Measurements from ENCODE around the gene KLHL35.
"Not testable (repeated sequence)": the region's sequence is repeated elsewhere in the genome, so short reads cannot be mapped to it uniquely, and the experiment has no call there.

The KLHL35 gene

GRCh38 chr11:75420224-75421034 lies 12.6 kb downstream of the KLHL35 start:
- no peak overlapping the region for H3K4me3 ChIP-seq (ENCODE audit: control insufficient read depth, low read depth, low read length)
- TF ChIP-seq, protein P1, sequence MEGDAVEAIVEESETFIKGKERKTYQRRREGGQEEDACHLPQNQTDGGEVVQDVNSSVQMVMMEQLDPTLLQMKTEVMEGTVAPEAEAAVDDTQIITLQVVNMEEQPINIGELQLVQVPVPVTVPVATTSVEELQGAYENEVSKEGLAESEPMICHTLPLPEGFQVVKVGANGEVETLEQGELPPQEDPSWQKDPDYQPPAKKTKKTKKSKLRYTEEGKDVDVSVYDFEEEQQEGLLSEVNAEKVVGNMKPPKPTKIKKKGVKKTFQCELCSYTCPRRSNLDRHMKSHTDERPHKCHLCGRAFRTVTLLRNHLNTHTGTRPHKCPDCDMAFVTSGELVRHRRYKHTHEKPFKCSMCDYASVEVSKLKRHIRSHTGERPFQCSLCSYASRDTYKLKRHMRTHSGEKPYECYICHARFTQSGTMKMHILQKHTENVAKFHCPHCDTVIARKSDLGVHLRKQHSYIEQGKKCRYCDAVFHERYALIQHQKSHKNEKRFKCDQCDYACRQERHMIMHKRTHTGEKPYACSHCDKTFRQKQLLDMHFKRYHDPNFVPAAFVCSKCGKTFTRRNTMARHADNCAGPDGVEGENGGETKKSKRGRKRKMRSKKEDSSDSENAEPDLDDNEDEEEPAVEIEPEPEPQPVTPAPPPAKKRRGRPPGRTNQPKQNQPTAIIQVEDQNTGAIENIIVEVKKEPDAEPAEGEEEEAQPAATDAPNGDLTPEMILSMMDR (conservative IDR thresholded peaks at IDR 0.05; ENCODE audit: control insufficient read depth, insufficient read depth, low read depth, low read length) = no peak
- DNase-seq (ENCODE audit: low read depth) = no peak

DNA sequence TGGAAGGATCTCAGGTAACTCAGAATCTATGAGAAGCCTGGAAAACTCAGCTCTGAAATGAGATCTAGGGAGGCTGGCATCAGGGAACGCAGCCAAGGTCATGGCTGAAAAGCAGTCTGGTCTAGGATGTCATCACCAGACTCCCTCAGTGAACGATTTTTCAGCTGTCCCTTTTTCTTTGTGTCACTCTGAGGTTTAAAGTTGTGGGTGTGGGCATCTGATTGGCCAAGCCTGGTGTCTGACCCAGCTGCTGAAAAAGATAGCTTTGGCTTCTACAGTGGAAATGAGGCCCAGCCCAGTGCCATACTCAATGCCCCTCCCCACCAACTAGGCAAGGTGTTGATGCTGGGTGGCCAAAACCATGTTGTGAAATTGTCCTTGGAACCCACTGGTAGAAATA lies 19.1 kb downstream of the KLHL35 start:
- H3K4me3 ChIP-seq (ENCODE audit: control insufficient read depth, low read depth, low read length) = no peak overlapping the region
- TF ChIP-seq, protein P1 (conservative IDR thresholded peaks at IDR 0.05; ENCODE audit: control insufficient read depth, insufficient read depth, low read depth, low read length) = no peak
- no peak for DNase-seq (ENCODE audit: low read depth)

DNA sequence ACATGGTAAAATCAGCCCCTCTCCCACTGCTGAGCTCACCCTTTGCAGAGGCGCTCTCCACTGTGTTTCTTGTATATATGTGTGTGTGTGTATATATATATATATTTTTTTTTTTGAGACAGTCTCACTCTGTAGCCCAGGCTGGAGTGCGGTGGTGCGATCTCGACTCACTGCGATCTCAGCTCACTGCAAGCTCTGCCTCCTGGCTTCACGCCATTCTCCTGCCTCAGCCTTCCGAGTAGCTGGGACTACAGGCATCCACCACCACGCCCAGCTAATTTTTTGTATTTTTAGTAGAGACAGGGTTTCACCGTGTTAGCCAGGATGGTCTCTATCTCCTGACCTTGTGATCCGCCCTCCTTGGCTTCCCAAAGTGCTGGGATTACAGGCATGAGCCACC lies 19.9 kb downstream of the KLHL35 start:
- not testable (repeated sequence) for H3K4me3 ChIP-seq (ENCODE audit: control insufficient read depth, low read depth, low read length); DNase-seq (ENCODE audit: low read depth)

GRCh38 chr11:75409971-75410370 lies 23.0 kb downstream of the KLHL35 start:
- not testable (repeated sequence) for H3K4me3 ChIP-seq (ENCODE audit: control insufficient read depth, low read depth, low read length); DNase-seq (ENCODE audit: low read depth)

DNA sequence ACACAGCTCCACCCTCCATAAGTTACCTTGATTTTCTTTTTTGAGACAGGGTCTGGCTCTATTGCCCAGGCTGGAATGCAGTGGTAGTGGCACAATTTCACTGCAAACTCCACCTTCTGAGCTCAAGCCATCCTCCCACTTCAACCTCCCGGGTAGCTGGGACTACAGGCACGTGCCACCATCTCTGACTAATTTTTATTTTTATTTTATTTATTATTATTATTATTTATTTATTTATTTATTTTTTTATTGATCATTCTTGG lies 24.1 kb downstream of the KLHL35 start:
- TF ChIP-seq, protein P1 (conservative IDR thresholded peaks at IDR 0.05; ENCODE audit: control insufficient read depth, insufficient read depth, low read depth, low read length) = no peak
- no peak overlapping the region for H3K4me3 ChIP-seq (ENCODE audit: control insufficient read depth, low read depth, low read length)
- DNase-seq (ENCODE audit: low read depth) = no peak

DNA sequence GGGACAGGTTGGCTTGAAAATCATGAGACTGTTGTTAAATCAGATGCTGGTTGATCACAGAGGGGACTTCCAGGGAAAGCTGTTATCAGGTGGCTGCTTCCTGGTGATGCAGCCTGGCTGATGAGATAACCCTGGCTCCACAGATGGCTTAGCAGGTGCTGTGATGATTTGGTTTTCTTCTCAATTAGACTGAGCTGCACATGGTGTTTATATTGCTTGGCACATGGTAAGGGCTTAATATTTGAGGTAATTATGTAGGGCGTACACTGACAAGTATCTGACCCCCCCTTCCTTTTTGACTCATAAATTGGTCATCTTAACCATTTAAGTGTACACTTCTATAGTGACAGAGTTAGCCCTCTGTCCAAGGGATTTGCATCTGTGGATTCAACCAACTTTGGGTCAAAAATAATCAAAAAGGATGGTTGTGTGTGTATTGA lies 26.6 kb downstream of the KLHL35 start:
- DNase-seq (ENCODE audit: low read depth) = peak; percentile 70
- TF ChIP-seq, protein P1 (conservative IDR thresholded peaks at IDR 0.05; ENCODE audit: control insufficient read depth, insufficient read depth, low read depth, low read length) = no peak
- H3K4me3 ChIP-seq (ENCODE audit: control insufficient read depth, low read depth, low read length) = no peak overlapping the region

- TF ChIP-seq, protein P1 (conservative IDR thresholded peaks at IDR 0.05; ENCODE audit: control insufficient read depth, insufficient read depth, low read depth, low read length) = no peak
- no peak overlapping the region for H3K4me3 ChIP-seq (ENCODE audit: control insufficient read depth, low read depth, low read length)
- DNase-seq (ENCODE audit: low read depth) = peak; percentile 30
Observed at GRCh38 chr11:75403983-75404658, 28.9 kb downstream of the KLHL35 start.

Measured in fibroblast of mammary gland (primary cell).